Neural cell (in vitro differentiated cells): Measurements from ENCODE around the gene AKR1B1. TPM values are rescaled to one million over a fixed set of nuclear protein-coding genes. Genes with fewer than 3 reads are reported as not detected.

Source experiments
- H2AFZ ChIP-seq: fragments of 200-600, 300-800 bp; sonication (generic), shearing (Covaris generic); 2 replicates; pipeline ENCODE4 v1.6.0; 2014; ENCODE audit warnings: low read depth, mild to moderate bottlenecking, antibody characterized with exemption, low read length, moderate library complexity
- H3F3A ChIP-seq: fragments of 200-600 bp; shearing (Covaris generic); 2 replicates; pipeline ENCODE4 v1.6.1; 2016; ENCODE audit warnings: mild to moderate bottlenecking, moderate library complexity, mixed read lengths, antibody characterized with exemption, low read length; ENCODE audit not compliant: insufficient read depth, poor library complexity, severe bottlenecking
- H3K27ac ChIP-seq: fragments of 200-600, 300-800 bp; sonication (generic), shearing (Covaris generic); 2 replicates; pipeline ENCODE4 v1.5.1; 2014; ENCODE audit warnings: mild to moderate bottlenecking, low read length, moderate library complexity
- H3K27me3 ChIP-seq: fragments of 300-800, 200-600 bp; sonication (generic), shearing (Covaris generic); 2 replicates; pipeline ENCODE4 v1.6.0; 2014; ENCODE audit warnings: mild to moderate bottlenecking, low read depth, low read length, moderate library complexity; ENCODE audit not compliant: insufficient read depth
- H3K36me3 ChIP-seq: fragments of 300-800, 200-600 bp; sonication (generic), shearing (Covaris generic); 2 replicates; pipeline ENCODE4 v1.5.1; 2014; ENCODE audit warnings: mild to moderate bottlenecking, antibody characterized with exemption, low read length, moderate library complexity; ENCODE audit not compliant: insufficient read depth
- H3K4me2 ChIP-seq: fragments of 300-800, 200-600 bp; sonication (generic), shearing (Covaris generic); 2 replicates; pipeline ENCODE4 v1.6.0; 2014; ENCODE audit warnings: mild to moderate bottlenecking, low read length
- H3K4me3 ChIP-seq: fragments of 300-800, 200-600 bp; sonication (generic), shearing (Covaris generic); 2 replicates; pipeline ENCODE4 v1.5.1; 2014; ENCODE audit warnings: mild to moderate bottlenecking, low read length, moderate library complexity
- H3K79me2 ChIP-seq: fragments of 200-600 bp; shearing (Covaris generic); replicated peaks from 2 replicates; pipeline ENCODE4 v1.6.0; 2014; ENCODE audit warnings: mild to moderate bottlenecking, low read length, moderate library complexity; ENCODE audit not compliant: insufficient read depth
- H3K9ac ChIP-seq: fragments of 300-800, 200-600 bp; sonication (generic), shearing (Covaris generic); 2 replicates; pipeline ENCODE4 v1.6.1; 2016; ENCODE audit warnings: mild to moderate bottlenecking, low read length, mixed read lengths
- H3K9me2 ChIP-seq: fragments of 200-600 bp; shearing (Covaris generic); 2 replicates; pipeline ENCODE4 v1.6.1; 2016; ENCODE audit warnings: mild to moderate bottlenecking, low read length, mixed read lengths; ENCODE audit not compliant: insufficient read depth
- H3K9me3 ChIP-seq: fragments of 200-600, 300-800 bp; sonication (generic), shearing (Covaris generic); 2 replicates; pipeline ENCODE4 v1.6.1; 2016; ENCODE audit warnings: mild to moderate bottlenecking, mixed run types, low read length, moderate library complexity, mixed read lengths
- H4K20me1 ChIP-seq: fragments of 200-600 bp; shearing (Covaris generic); 2 replicates; pipeline ENCODE4 v1.6.1; 2016; ENCODE audit warnings: mild to moderate bottlenecking, mixed run types; ENCODE audit not compliant: insufficient read depth
- EP300 ChIP-seq: fragments of 450-650 bp; conservative IDR thresholded peaks from 2 replicates; pipeline ENCODE4 v1.6.1; 2014; ENCODE audit warnings: antibody characterized with exemption, mild to moderate bottlenecking, moderate library complexity; ENCODE audit not compliant: poor library complexity, severe bottlenecking
- EZH2 ChIP-seq: fragments of 200-600, 300-800 bp; shearing (Covaris generic), sonication (generic); IDR thresholded peaks from 2 replicates; pipeline ENCODE4 v1.6.1; 2014; ENCODE audit warnings: antibody characterized with exemption, low read length, borderline replicate concordance, mild to moderate bottlenecking; ENCODE audit not compliant: insufficient read depth, poor library complexity, severe bottlenecking
- MXI1 ChIP-seq: fragments of 450-650 bp; conservative IDR thresholded peaks from 2 replicates; pipeline ENCODE4 v1.6.1; 2014; ENCODE audit warnings: antibody characterized with exemption, mild to moderate bottlenecking; ENCODE audit not compliant: poor library complexity, severe bottlenecking
- POLR2AphosphoS5 ChIP-seq: IDR thresholded peaks from 2 replicates; pipeline ENCODE4 v1.6.1; 2012
- RAD21 ChIP-seq: fragments of 450-650 bp; conservative IDR thresholded peaks from 2 replicates; pipeline ENCODE4 v1.6.1; 2014; ENCODE audit warnings: antibody characterized with exemption, mild to moderate bottlenecking, moderate library complexity
- SMC3 ChIP-seq: fragments of 450-650 bp; conservative IDR thresholded peaks from 2 replicates; pipeline ENCODE4 v1.6.1; 2014; ENCODE audit warnings: antibody characterized with exemption, mild to moderate bottlenecking, moderate library complexity; ENCODE audit not compliant: poor library complexity
- TAF1 ChIP-seq: IDR thresholded peaks from 2 replicates; pipeline ENCODE4 v1.6.1; 2012; ENCODE audit warnings: low read depth
- polyA plus RNA-seq: library from polyadenylated mRNA; depleted of rRNA; stranded (reverse); fragments of >200 nt; gene quantifications from 2 replicates; pipeline ENCODE4 v1.2.3, GENCODE V29; 2014
- TF ChIP-seq, protein P1 (sequence below): IDR thresholded peaks from 2 replicates; pipeline ENCODE4 v1.6.1; 2012; ENCODE audit warnings: borderline replicate concordance
- TF ChIP-seq, protein P2 (sequence below): fragments of 450-650 bp; IDR thresholded peaks from 2 replicates; pipeline ENCODE4 v1.5.1; 2014; ENCODE audit warnings: antibody characterized with exemption, mild to moderate bottlenecking, moderate library complexity; ENCODE audit not compliant: poor library complexity, severe bottlenecking

The AKR1B1 gene
- polyA plus RNA-seq, 1 donor from 2014 or later: 202 TPM

DNA sequence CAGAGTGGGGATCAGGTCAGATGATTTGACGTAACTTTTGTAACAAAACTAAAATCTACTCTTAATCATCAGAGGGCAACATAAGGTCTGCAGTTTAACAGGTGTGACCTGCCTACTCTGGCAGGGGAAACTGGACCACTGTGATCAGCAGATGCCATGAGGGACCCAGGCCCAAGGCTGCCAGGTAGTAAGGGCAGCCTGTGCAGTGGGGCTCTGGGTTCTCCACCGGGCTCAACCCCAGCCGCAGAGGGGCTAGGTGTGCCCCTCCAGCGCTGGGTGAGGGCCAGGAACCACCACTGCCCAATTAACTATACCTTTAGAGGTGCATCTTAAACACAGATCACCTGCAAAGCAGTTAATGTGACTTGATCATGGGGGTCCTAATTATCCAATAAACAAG is 17.6 kb downstream of the AKR1B1 start:
- no peaks in the 10 kb centered on the region for H3F3A ChIP-seq
- TF ChIP-seq, protein P1, sequence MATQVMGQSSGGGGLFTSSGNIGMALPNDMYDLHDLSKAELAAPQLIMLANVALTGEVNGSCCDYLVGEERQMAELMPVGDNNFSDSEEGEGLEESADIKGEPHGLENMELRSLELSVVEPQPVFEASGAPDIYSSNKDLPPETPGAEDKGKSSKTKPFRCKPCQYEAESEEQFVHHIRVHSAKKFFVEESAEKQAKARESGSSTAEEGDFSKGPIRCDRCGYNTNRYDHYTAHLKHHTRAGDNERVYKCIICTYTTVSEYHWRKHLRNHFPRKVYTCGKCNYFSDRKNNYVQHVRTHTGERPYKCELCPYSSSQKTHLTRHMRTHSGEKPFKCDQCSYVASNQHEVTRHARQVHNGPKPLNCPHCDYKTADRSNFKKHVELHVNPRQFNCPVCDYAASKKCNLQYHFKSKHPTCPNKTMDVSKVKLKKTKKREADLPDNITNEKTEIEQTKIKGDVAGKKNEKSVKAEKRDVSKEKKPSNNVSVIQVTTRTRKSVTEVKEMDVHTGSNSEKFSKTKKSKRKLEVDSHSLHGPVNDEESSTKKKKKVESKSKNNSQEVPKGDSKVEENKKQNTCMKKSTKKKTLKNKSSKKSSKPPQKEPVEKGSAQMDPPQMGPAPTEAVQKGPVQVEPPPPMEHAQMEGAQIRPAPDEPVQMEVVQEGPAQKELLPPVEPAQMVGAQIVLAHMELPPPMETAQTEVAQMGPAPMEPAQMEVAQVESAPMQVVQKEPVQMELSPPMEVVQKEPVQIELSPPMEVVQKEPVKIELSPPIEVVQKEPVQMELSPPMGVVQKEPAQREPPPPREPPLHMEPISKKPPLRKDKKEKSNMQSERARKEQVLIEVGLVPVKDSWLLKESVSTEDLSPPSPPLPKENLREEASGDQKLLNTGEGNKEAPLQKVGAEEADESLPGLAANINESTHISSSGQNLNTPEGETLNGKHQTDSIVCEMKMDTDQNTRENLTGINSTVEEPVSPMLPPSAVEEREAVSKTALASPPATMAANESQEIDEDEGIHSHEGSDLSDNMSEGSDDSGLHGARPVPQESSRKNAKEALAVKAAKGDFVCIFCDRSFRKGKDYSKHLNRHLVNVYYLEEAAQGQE: no peak
- TF ChIP-seq EP300 (no peak), POLR2AphosphoS5 (no peak), SMC3 (no peak), RAD21 (no peak), MXI1 (no peak), TAF1 (no peak), EZH2 (no peak)
- TF ChIP-seq, protein P2, sequence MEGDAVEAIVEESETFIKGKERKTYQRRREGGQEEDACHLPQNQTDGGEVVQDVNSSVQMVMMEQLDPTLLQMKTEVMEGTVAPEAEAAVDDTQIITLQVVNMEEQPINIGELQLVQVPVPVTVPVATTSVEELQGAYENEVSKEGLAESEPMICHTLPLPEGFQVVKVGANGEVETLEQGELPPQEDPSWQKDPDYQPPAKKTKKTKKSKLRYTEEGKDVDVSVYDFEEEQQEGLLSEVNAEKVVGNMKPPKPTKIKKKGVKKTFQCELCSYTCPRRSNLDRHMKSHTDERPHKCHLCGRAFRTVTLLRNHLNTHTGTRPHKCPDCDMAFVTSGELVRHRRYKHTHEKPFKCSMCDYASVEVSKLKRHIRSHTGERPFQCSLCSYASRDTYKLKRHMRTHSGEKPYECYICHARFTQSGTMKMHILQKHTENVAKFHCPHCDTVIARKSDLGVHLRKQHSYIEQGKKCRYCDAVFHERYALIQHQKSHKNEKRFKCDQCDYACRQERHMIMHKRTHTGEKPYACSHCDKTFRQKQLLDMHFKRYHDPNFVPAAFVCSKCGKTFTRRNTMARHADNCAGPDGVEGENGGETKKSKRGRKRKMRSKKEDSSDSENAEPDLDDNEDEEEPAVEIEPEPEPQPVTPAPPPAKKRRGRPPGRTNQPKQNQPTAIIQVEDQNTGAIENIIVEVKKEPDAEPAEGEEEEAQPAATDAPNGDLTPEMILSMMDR: no peak
- H3K4me2 ChIP-seq: no peak overlapping the region
- H3K9ac ChIP-seq: no peak overlapping the region
- no peaks in the 10 kb centered on the region for H3K9me3 ChIP-seq
- H3K9me2 ChIP-seq: no peaks in the 10 kb centered on the region
- H3K79me2 ChIP-seq: no peaks in the 10 kb centered on the region
- peaks cover 6% of the 10 kb centered on the region for H3K36me3 ChIP-seq
- no peak overlapping the region for H3K4me3 ChIP-seq
- H2AFZ ChIP-seq: no peak overlapping the region
- H3K27ac ChIP-seq: no peak overlapping the region
- H3K27me3 ChIP-seq: no peaks in the 10 kb centered on the region
- no peaks in the 10 kb centered on the region for H4K20me1 ChIP-seq

DNA sequence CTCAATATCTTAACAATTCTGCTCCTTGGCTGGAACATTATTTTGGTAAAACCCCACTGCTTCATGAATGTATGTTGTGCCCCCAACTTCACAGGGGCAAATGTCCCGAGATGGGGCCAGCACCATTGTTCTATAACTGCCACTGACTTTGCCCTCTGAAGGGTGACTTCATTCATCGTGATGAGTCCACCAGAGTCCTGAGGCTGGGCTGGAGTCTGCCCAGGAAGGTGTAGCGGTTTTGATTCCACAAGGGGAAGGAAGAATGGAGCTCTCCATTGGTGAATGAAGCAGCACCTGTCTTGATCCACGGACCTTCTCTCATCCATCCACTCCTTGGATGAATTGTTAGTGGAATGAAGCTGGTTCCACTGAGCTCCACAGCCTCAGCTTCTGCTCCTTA is 18.4 kb downstream of the AKR1B1 start:
- no peaks in the 10 kb centered on the region for H4K20me1 ChIP-seq
- H2AFZ ChIP-seq: no peak overlapping the region
- peaks cover 6% of the 10 kb centered on the region for H3K36me3 ChIP-seq

More for the DNA sequence above, 18.4 kb downstream of the AKR1B1 start:
- Histone ChIP-seq H3K9me3 (no peaks in the 10 kb centered on the region), H3K9ac (no peak overlapping the region), H3F3A (no peaks in the 10 kb centered on the region), H3K79me2 (no peaks in the 10 kb centered on the region), H3K4me3 (no peak overlapping the region), H3K27ac (no peak overlapping the region), H3K4me2 (no peak overlapping the region), H3K9me2 (no peaks in the 10 kb centered on the region), H3K27me3 (no peaks in the 10 kb centered on the region)
- TF ChIP-seq EZH2 (no peak), TAF1 (no peak), EP300 (no peak), RAD21 (no peak), POLR2AphosphoS5 (no peak), MXI1 (no peak), SMC3 (no peak)
- TF ChIP-seq, protein P2: no peak
- TF ChIP-seq, protein P1: no peak
